Measurements from ENCODE around the gene CD69.

CD69 gene

DNA sequence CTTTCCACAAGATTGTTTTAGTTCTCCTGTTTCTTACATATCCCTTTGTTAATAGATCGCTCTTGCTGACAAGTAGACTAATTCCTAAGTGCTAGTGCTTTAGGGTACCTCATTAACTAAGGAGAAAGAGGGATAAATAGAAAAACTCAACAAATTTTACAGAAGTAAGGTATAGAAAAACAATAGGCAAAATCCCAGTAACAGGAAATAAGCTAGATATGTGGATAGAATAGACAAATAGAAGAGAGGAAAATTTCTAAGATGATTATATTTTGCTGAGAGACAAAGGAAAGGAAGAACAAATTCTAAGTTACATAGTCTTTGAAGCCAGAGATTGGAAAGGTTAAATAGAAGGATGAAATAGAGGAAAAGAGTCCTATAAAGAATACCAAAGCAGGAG is 1.0 kb downstream of the CD69 start:
- TF ChIP-seq ZNF274 (IDR thresholded peaks at IDR 0.05; ENCODE audit: low read depth, low read length): no peak
- peak overlapping the region; percentile 74; the same call in 1 of the 2 replicates for H3K4me3 ChIP-seq (ENCODE audit: low read length)

DNA sequence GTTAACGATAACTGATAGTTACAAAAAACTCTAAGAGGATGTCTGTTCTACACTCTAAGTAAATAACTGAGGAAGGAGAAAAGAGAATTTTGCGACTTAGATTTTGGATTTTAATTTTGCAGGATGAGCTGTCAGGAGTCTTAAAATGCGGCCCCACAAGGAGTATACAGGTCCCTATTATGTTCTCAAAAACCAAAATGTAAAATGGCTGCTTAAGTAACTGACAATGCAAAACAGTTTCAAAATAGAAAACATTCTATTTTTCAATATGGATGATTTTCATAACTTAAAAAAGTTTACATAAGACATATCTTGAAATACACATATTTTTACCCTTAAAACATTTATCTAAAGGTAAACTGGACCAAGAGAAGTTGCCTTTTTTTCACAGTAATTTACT is 2.6 kb downstream of the CD69 start:
- H3K4me3 ChIP-seq (ENCODE audit: low read length): peak overlapping the region; percentile 74
- no peak for TF ChIP-seq ZNF274 (IDR thresholded peaks at IDR 0.05; ENCODE audit: low read depth, low read length)

DNA sequence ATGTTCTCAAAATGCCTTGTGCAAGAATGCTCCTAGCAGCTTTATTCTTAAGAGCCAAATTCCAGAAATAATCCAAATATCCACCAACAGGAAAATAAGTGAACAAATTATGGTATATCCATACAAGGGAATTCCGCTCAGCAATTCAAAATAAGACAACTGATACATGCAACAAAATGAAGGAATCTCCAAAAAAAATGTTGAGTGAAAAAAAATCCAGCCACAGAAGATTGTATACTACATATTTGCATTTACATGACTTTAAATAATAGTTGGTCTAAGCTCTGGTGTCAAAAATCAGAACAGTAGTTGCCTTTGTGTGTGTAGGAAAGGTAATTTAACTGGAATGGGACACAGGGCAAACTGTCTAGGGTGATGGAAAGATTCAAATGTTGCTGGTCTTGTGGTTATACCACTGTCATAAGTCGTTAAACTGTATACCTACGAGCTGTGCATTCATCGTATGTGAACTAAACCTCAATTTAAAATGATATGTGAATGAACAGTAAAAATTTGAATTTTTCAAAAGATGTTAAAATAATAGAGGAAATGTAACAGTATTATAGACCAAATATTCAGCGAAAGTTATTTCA is 3.2 kb downstream of the CD69 start:
- H3K4me3 ChIP-seq (ENCODE audit: low read length): peak overlapping the region; percentile 74; the same call in 1 of the 2 replicates
- TF ChIP-seq ZNF274 (IDR thresholded peaks at IDR 0.05; ENCODE audit: low read depth, low read length): no peak

DNA sequence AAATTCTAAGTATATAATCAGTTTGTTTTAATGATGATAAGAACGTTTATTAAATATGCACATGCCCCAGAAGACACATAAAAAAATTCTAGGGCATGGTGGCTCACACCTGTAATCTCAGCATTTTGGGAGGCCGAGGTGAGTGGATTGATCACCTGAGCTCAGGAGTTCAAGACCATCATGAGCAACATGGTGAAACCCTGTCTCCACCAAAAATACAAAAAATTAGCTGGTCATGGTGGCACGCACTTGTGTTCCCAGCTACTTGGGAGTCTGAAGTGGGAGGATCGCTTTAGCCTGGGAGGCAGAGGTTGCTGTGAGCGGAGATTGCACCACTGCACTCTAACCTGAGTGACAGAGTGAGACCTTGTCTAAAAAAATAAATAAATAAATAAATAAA is 4.0 kb downstream of the CD69 start:
- no peak for TF ChIP-seq ZNF274 (IDR thresholded peaks at IDR 0.05; ENCODE audit: low read depth, low read length)
- no peak overlapping the region for H3K4me3 ChIP-seq (ENCODE audit: low read length)

DNA sequence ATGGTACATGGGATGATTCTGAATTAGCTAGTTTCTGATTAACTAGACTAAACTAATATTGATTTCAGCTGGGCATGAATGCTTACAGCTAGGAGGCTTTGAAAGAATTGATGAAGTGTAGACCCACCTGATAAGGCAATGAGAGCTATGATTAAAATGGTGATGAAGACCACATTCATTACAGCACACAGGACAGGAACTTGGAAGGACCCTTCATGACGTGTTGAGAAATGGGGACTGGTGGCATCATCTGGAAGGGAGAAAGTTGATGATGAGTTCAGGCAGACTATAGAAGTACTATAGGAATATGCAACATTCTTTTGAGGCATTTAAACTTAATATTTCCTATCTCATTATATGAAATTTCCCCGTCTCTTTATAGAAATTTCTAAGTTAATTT is 4.5 kb downstream of the CD69 start:
- TF ChIP-seq ZNF274 (IDR thresholded peaks at IDR 0.05; ENCODE audit: low read depth, low read length): no peak
- no peak overlapping the region for H3K4me3 ChIP-seq (ENCODE audit: low read length)

DNA sequence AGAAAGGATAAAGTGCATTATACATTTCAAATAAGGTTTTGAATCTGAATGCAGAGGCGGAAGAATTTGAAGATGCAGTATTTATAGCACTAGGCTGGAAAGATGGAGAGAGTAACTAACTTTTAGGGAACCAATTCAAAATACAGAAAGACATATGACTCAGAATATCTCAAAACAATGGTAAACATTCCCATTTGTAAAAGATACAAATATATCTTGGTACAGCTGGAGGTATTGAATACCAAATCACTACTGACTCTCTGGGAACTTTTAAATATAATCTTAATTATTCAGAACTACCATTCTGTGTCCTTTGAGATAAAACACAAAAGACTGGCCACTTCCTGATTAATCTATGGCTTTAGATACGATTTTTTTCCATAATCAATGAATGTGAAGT is 5.1 kb downstream of the CD69 start:
- TF ChIP-seq ZNF274 (IDR thresholded peaks at IDR 0.05; ENCODE audit: low read depth, low read length): no peak

DNA sequence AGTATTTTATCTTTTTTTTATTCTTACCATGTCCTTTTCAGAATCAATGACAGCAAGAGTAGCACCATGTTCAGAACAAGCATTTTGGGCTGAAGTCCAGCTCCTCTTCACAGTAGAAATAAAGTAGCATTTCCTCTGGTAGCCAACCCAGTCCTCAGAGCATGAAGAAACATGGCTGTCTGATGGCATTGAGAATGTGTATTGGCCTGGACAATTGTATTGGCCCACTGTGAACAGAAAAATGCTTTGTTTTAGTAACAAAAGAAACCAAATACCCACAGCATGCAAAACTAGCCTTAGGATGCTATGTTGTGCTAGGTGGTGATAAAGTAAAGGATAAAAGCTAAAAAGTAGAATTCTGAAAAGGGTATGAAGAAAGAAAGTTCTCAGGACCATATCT is 5.7 kb downstream of the CD69 start:
- H3K4me3 ChIP-seq (ENCODE audit: low read length): no peak overlapping the region
- TF ChIP-seq ZNF274 (IDR thresholded peaks at IDR 0.05; ENCODE audit: low read depth, low read length): no peak

More for the DNA sequence above, 5.1 kb downstream of the CD69 start:
- no peak overlapping the region for H3K4me3 ChIP-seq (ENCODE audit: low read length)

DNA sequence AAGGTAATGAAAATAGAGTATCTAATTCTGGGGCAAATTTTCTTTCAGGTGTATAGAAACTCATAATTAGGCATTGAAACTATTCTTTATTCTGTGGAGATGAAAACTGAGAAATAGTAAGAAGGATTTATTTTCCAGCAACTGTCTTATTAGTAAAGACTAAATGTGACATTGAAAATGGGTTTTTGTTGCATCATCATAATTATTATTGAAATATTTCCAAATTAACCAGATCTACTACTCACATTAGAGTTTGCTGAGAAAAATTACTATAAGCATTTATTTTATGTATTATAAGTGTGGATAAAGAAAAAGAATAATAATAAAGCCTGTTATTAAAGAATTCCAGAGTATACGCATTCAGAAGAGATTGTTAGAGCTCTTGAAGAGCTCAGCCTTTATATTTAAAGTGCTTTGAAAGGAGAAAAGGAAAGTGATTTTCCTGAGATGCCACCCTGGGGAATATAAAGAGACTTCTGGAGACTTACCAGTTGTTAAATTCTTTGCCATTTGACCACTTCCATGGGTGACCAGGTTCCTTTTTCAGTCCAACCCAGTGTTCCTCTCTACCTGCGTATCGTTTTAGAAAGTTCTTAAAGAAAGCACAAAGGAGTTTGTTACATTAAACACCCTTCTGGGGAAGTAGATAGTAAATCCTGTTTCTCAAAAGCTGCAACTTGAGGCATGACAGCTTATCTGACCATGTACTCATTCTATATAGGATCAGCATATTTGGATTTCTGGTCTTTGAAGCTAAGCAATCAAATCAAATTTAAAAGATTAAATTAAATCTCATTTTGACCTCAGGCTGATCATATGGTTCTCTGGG is 6.4 kb downstream of the CD69 start:
- no peak for TF ChIP-seq ZNF274 (IDR thresholded peaks at IDR 0.05; ENCODE audit: low read depth, low read length)
- no peak overlapping the region for H3K4me3 ChIP-seq (ENCODE audit: low read length)

DNA sequence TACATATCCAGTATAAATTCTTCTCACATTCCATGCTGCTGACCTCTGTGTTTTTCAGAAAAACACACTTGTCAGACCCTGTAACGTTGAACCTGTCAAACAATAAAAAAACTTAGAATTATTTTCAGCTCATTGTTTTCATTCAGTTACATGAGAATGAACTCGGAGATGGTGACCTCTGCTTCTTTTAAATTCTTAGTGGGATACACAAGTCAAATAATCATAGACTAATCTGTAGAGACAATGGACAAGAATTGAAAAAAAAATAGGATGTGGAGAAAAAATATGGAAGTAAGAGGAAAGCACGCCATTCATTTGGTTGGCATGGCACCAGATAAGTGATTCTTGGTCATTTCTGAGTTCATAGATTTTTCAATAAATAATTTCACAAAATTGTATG is 7.2 kb downstream of the CD69 start:
- TF ChIP-seq ZNF274 (IDR thresholded peaks at IDR 0.05; ENCODE audit: low read depth, low read length): no peak

DNA sequence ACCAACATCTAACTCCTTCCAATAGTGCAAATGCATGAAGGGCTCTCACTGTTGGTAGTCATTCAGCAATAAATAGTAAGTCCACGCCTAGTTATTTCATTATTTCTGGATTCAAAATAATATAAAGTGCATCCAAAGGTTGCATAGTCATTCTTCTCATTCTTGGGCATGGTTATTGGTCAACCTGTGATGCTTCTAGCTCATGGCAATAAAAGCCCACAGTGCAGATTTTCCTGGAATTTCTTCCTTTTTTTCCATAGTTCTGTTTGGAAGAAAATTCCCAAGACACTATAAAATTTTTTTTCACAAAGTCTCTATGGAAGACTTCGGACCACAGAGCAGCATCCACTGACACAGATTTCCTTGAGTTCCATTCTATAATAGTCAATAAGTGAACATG is 7.6 kb downstream of the CD69 start:
- no peak for TF ChIP-seq ZNF274 (IDR thresholded peaks at IDR 0.05; ENCODE audit: low read depth, low read length)

More for the DNA sequence above, 7.2 kb downstream of the CD69 start:
- no peak overlapping the region for H3K4me3 ChIP-seq (ENCODE audit: low read length)

DNA sequence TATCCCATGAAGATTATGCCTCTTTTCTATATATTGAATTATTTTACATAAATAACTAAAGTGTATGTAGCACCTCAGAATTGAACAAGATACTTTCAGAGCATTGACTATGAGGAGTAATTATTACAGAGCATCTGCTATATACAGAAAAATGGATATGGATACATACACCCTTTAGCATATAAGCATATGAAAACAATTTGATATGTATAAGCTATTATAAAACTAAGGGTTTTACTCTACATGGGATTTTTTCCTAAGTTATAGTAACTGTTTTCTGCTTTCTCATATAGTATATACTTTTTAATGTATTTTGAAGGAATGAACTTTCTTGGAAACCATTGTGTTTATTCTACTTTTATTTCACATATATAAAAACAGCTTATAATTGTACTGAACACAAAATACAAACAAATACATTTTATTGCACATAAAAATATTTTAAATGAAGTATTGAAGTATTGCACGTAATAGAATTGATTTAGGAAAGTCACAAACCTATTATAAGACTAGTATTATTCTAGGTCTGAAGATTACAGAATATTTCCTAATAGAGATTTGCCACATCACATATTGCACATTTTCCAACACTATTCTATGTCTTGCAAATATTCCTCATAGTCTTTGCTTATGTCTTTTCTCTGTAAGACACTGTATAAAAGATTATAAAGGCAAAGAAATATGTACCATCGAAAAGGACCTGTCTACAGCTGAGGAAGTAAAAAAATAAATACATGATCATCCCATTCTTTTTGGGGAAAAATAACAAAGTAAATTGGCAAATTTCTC is 8.4 kb downstream of the CD69 start:
- no peak for TF ChIP-seq ZNF274 (IDR thresholded peaks at IDR 0.05; ENCODE audit: low read depth, low read length)
- no peak overlapping the region for H3K4me3 ChIP-seq (ENCODE audit: low read length)

More for the DNA sequence above, 7.6 kb downstream of the CD69 start:
- no peak overlapping the region for H3K4me3 ChIP-seq (ENCODE audit: low read length)

DNA sequence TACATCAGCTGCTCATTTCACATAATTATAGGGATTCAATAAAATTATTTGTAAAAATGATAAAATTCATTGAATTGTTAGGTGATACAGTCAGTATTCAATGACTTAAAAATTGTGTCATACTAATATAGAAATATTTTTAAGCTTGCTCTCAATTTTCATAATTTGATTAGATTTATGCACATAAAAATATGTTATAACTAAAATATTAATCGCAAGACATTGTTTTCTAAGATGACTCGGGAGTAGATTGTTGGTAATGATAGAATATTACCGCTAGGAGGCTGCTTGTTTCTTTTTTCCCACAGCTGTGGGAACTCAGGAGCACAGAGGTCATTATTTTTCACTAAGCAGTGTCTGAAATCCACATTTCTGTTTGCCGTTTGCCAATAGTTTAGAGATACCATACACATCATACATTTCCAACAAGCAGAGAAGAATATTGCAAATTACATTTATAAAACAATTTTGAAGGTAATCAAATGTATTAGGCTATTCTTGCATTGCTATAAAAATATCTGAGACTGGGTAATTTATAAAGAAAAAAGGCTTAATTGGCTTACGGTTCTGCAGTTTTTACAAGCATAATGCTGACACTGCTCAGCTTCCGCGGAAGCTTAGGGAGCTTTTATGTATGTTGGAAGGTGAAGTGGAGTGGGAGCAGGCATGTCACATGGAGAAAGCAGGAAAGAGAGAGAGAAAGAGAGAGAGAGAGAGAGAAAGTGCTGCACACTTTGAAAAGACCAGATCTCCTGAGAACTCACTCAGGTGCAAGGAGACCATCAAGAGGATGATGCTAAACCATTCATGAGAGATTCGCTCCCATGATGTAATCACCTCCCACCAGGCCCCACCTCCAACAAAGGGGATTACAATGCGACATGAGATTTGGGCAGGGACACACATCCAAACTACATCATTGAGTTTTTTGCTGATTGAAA is 9.2 kb downstream of the CD69 start:
- H3K4me3 ChIP-seq (ENCODE audit: low read length): no peak overlapping the region
- TF ChIP-seq ZNF274 (IDR thresholded peaks at IDR 0.05; ENCODE audit: low read depth, low read length): no peak

Data from GM08714 (cell line).